Measurements from ENCODE around the gene NDUFS4. TPM values are rescaled to one million over a fixed set of nuclear protein-coding genes. Genes with fewer than 3 reads are reported as not detected.

The NDUFS4 gene
- polyA plus RNA-seq, 1 of the 3 experiments (the other 2 are of a cell fraction), result 104 TPM

DNA sequence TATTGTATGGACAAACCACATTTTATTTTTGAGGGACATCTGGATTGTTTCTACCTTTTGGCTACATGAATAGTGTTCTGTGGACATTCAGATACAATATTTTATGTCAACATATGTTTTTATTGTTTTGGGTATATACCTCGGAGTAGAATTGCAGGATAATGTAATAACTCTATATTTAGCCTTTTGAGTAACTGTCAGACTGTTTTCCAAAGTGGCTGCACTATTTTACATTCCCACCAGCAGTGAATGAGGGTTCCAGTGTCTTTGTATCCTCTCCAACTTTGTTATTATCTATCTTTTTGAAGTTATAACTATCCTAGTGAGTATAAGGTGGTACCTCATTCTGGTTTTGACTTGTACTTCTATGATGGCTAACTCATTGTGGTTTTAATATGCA lies 11.0 kb downstream of the NDUFS4 start:
- H3F3A ChIP-seq (replicated peaks; ENCODE audit: insufficient read depth), result peaks cover 3% of the 10 kb centered on the region
- H4K20me1 ChIP-seq (ENCODE audit: insufficient read depth), result peaks cover 40% of the 10 kb centered on the region; the same call in 1 of the 2 replicates
- H3K27ac ChIP-seq (ENCODE audit: low read depth in 2 of 2, low read length in 1 of 2), result no peak overlapping the region
- H3K9me3 ChIP-seq, result no peaks in the 10 kb centered on the region
- TF ChIP-seq GABPA (IDR thresholded peaks at IDR 0.05; ENCODE audit: low read depth) (no peak), CHD2 (IDR thresholded peaks at IDR 0.05; ENCODE audit: low read length, partially characterized antibody) (no peak)
- TF ChIP-seq, protein P1, sequence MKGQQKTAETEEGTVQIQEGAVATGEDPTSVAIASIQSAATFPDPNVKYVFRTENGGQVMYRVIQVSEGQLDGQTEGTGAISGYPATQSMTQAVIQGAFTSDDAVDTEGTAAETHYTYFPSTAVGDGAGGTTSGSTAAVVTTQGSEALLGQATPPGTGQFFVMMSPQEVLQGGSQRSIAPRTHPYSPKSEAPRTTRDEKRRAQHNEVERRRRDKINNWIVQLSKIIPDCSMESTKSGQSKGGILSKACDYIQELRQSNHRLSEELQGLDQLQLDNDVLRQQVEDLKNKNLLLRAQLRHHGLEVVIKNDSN (IDR thresholded peaks at IDR 0.05; ENCODE audit: borderline replicate concordance, low read depth), result no peak
- H2AFZ ChIP-seq (ENCODE audit: low read depth), result no peak overlapping the region
- peaks cover 100% of the 10 kb centered on the region for H3K79me2 ChIP-seq (ENCODE audit: insufficient read depth)
- peaks cover 0 to 4% of the 10 kb centered on the region in 2 experiments for H3K36me3 ChIP-seq (replicated peaks in 1 of 2; ENCODE audit: control insufficient read depth in 1 of 2, insufficient read depth in 2 of 2, low read length in 1 of 2)
- peaks cover 0 to 8% of the 10 kb centered on the region in 2 experiments; a peak in 2 of 4 replicates for H3K4me1 ChIP-seq (ENCODE audit: control insufficient read depth in 1 of 2, insufficient read depth in 2 of 2, low read depth in 1 of 2, low read length in 1 of 2)
- 48% methylated on average over 1 of the region's 1 CpG for WGBS (ENCODE audit: low lambda C conversion rate)
- no peaks in the 10 kb centered on the region for H3K9me2 ChIP-seq
- ChIA-PET POLR2A (no interaction called here), CTCF (no interaction called here)
- H3K27me3 ChIP-seq (ENCODE audit: insufficient read depth), result no peaks in the 10 kb centered on the region
- no peak overlapping the region for H3K9ac ChIP-seq
- DNase-seq, result no peak
- no peak overlapping the region for H3K4me2 ChIP-seq
- no peak overlapping the region for H3K4me3 ChIP-seq (ENCODE audit: low read depth in 2 of 2, low read length in 1 of 2)

DNA sequence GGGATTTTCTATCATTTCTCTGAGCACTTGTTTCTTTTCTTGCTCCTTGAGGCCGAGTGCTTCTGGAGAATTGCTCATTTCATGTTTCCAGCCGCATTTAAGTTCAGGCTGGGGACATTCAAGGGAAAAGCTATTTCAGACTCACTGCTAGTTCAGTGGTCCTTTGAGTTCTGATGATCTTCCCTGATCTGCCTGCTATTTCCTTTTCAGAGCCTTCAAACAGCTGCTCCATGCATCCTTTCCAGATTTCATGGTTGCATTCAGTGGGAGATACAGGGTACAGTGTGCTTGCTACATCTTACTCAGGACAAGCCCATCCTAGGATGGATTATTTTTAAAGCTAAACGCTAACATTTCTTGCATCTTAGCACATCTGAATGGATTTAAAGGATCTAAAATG lies 14.7 kb downstream of the NDUFS4 start:
- Histone ChIP-seq H4K20me1 (ENCODE audit: insufficient read depth) (peaks cover 54% of the 10 kb centered on the region), H3K27me3 (ENCODE audit: insufficient read depth) (no peaks in the 10 kb centered on the region), H3K9me3 (no peaks in the 10 kb centered on the region), H3K4me2 (no peak overlapping the region), H3K4me3 (ENCODE audit: low read depth in 2 of 2, low read length in 1 of 2) (no peak overlapping the region), H3K4me1 (ENCODE audit: control insufficient read depth in 1 of 2, insufficient read depth in 2 of 2, low read depth in 1 of 2, low read length in 1 of 2) (no peaks in the 10 kb centered on the region), H3K79me2 (ENCODE audit: insufficient read depth) (peaks cover 100% of the 10 kb centered on the region), H3F3A (replicated peaks; ENCODE audit: insufficient read depth) (peaks cover 3% of the 10 kb centered on the region), H2AFZ (ENCODE audit: low read depth) (no peak overlapping the region), H3K27ac (ENCODE audit: low read depth in 2 of 2, low read length in 1 of 2) (no peak overlapping the region), H3K36me3 (replicated peaks in 1 of 2; ENCODE audit: control insufficient read depth in 1 of 2, insufficient read depth in 2 of 2, low read length in 1 of 2) (peaks cover 0 to 3% of the 10 kb centered on the region in 2 experiments), H3K9me2 (no peaks in the 10 kb centered on the region), H3K9ac (no peak overlapping the region)
- CTCF ChIA-PET, result interaction anchor here (0.8 to 1.9 kb wide), 3 partner anchors 11 to 416 kb away, joined by 3 to 6 read pairs (median 3); no protein-coding TSS in a partner anchor
- 94% methylated on average over 3 of the region's 3 CpGs for WGBS (ENCODE audit: low lambda C conversion rate)
- POLR2A ChIA-PET, result no interaction called here
- DNase-seq, result no peak
- TF ChIP-seq FOXM1 (IDR thresholded peaks at IDR 0.05; ENCODE audit: low read depth) (no peak), GATA2 (CRISPR knock-in tag; IDR thresholded peaks at IDR 0.05) (no peak)
- TF ChIP-seq, protein P2, sequence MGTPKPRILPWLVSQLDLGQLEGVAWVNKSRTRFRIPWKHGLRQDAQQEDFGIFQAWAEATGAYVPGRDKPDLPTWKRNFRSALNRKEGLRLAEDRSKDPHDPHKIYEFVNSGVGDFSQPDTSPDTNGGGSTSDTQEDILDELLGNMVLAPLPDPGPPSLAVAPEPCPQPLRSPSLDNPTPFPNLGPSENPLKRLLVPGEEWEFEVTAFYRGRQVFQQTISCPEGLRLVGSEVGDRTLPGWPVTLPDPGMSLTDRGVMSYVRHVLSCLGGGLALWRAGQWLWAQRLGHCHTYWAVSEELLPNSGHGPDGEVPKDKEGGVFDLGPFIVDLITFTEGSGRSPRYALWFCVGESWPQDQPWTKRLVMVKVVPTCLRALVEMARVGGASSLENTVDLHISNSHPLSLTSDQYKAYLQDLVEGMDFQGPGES (IDR thresholded peaks at IDR 0.05; ENCODE audit: low read depth, low read length), result no peak

DNA sequence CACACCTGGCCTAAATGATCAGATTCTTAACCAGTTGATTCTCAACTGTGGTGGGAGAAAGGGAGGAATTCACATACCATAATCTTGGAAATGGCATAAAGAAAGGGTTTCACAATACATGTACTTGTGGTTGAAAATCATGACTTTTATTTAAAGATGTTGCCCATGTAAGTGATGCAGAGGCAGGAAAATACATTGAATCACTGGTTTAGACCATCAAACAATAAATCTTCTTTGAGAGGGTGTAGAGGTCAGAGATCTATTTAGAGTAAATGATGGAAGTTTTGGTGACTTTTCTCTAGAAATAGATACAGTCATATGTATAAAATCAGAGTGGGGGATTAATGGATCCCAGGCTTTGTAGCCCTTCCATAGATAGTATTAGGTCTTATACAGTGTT lies 15.4 kb downstream of the NDUFS4 start:
- Histone ChIP-seq H3K9me3 (no peaks in the 10 kb centered on the region), H4K20me1 (ENCODE audit: insufficient read depth) (peaks cover 51% of the 10 kb centered on the region), H3K9ac (no peak overlapping the region), H3K4me1 (ENCODE audit: control insufficient read depth in 1 of 2, insufficient read depth in 2 of 2, low read depth in 1 of 2, low read length in 1 of 2) (no peaks in the 10 kb centered on the region), H3K4me2 (no peak overlapping the region), H3K4me3 (ENCODE audit: low read depth in 2 of 2, low read length in 1 of 2) (no peak overlapping the region), H3K27ac (ENCODE audit: low read depth in 2 of 2, low read length in 1 of 2) (no peak overlapping the region), H3K36me3 (replicated peaks in 1 of 2; ENCODE audit: control insufficient read depth in 1 of 2, insufficient read depth in 2 of 2, low read length in 1 of 2) (peaks cover 0 to 4% of the 10 kb centered on the region in 2 experiments), H3K27me3 (ENCODE audit: insufficient read depth) (no peaks in the 10 kb centered on the region), H3F3A (replicated peaks; ENCODE audit: insufficient read depth) (peaks cover 3% of the 10 kb centered on the region), H3K9me2 (no peaks in the 10 kb centered on the region), H3K79me2 (ENCODE audit: insufficient read depth) (peaks cover 100% of the 10 kb centered on the region), H2AFZ (ENCODE audit: low read depth) (no peak overlapping the region)
- ChIA-PET CTCF (interaction anchor here (0.8 to 1.9 kb wide), 3 partner anchors 12 to 415 kb away, joined by 3 to 6 read pairs (median 3); no protein-coding TSS in a partner anchor), POLR2A (no interaction called here)
- TF ChIP-seq POLR2AphosphoS5 (IDR thresholded peaks at IDR 0.05; ENCODE audit: low read depth, low read length), result no peak
- TF ChIP-seq, protein P3, sequence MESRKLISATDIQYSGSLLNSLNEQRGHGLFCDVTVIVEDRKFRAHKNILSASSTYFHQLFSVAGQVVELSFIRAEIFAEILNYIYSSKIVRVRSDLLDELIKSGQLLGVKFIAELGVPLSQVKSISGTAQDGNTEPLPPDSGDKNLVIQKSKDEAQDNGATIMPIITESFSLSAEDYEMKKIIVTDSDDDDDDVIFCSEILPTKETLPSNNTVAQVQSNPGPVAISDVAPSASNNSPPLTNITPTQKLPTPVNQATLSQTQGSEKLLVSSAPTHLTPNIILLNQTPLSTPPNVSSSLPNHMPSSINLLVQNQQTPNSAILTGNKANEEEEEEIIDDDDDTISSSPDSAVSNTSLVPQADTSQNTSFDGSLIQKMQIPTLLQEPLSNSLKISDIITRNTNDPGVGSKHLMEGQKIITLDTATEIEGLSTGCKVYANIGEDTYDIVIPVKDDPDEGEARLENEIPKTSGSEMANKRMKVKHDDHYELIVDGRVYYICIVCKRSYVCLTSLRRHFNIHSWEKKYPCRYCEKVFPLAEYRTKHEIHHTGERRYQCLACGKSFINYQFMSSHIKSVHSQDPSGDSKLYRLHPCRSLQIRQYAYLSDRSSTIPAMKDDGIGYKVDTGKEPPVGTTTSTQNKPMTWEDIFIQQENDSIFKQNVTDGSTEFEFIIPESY (IDR thresholded peaks at IDR 0.05; ENCODE audit: borderline replicate concordance, low read depth), result no peak
- TF ChIP-seq GABPA (IDR thresholded peaks at IDR 0.05; ENCODE audit: low read depth), result no peak
- TF ChIP-seq FOXJ3 (CRISPR knock-in tag; IDR thresholded peaks at IDR 0.05), result no peak
- TF ChIP-seq RFX5 (IDR thresholded peaks at IDR 0.05; ENCODE audit: low read length), result no peak
- no peak for TF ChIP-seq ELF1 (IDR thresholded peaks at IDR 0.05)
- no peak for TF ChIP-seq CHD2 (IDR thresholded peaks at IDR 0.05; ENCODE audit: low read length, partially characterized antibody)
- TF ChIP-seq FOXM1 (IDR thresholded peaks at IDR 0.05; ENCODE audit: low read depth), result no peak
- TF ChIP-seq SMC3 (IDR thresholded peaks at IDR 0.05; ENCODE audit: low read depth, low read length), result no peak
- TF ChIP-seq TCF12 (IDR thresholded peaks at IDR 0.05), result no peak
- TF ChIP-seq RCOR1 (IDR thresholded peaks at IDR 0.05; ENCODE audit: low read length), result no peak
- TF ChIP-seq RXRA (IDR thresholded peaks at IDR 0.05; ENCODE audit: borderline replicate concordance, low read depth), result no peak
- TF ChIP-seq JUND (IDR thresholded peaks at IDR 0.05), result no peak
- DNase-seq, result no peak
